Hematopoietic multipotent progenitor cell treated with erythropoietin and hydrocortisone succinate and interleukin-3 and kit ligand, for 17 days (in vitro differentiated cells): ENCODE measurements around the gene GFER.
"Not testable (repeated sequence)": the region's sequence is repeated elsewhere in the genome, so short reads cannot be mapped to it uniquely, and the experiment has no call there.

Experiments used
- DNase-seq: peaks from one replicate; pipeline ENCODE4 v3.0.0-alpha.2; 2015; ENCODE audit warnings: low spot score

The GFER gene

DNA sequence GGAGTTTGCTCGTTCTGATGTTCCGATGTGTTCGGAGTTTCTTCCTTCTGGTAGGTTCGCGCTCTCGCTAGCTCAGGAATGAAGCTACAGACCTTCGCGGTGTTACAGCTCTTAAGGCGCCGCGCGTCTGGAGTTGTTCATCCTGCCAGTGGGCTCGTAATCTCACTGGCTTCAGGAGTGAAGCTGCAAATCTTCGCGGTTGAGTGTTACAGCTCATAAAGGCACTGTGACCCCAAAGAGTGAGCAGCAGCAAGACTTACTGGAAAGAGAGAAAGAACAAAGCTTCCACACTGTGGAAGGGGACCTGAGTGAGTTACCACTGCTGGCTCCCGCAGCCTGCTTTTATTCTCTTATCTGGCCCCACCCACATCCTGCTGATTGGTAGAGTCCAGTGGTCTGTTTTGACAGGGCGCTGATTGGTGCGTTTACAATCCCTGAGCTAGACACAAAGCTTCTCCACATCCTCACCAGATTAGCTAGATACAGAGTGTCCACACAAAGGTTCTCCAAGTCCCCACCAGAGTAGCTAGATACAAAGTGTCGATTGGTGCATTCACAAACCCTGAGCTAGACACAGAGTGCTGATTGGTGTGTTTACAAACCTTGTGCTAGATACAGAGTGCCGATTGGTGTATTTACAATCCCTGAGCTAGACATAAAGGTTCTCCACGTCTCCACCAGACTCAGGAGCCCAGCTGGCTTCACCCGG is 26.4 kb upstream of the GFER start:
- not testable (repeated sequence) for DNase-seq

GRCh38 chr16:1958143-1958491 is 25.9 kb upstream of the GFER start:
- DNase-seq = not testable (repeated sequence)

- no peak for DNase-seq
Observed at GRCh38 chr16:1958715-1959268, 25.2 kb upstream of the GFER start.

DNA sequence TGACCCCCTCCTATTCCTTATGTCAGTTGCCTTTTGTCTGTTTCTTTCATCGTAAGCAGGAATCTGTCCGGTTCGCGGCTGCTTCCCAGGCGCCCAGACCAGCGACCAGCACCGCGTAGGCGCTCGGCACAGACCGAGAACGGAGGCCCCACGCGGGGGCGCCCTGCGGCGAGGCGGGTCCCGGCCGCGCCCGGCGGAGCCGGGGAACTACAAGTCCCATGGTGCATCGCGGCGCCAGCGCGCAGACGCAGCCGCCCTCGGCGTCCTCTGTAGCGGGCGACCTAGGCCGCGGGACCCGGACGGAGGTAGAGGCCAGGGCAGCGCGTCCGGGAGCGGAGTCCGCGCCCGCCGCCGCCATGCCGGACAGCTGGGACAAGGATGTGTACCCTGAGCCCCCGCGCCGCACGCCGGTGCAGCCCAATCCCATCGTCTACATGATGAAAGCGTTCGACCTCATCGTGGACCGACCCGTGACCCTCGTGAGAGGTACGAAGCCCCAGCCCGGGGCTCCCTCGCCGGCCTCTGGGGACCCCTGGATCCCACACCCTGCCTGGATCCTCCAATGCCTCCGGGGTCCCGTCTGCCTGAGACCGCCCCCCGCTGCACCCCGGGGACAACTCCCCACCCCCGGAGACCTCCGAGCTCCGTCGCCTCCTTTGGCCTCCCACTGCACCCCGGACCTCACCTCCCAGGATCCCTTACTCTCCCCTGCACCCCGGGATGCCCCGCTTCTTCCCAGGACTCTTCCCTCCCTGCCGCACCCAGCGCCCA is 24.5 kb upstream of the GFER start, which contains the start of gene NDUFB10:
NDUFB10 (plus strand) TSS at position 270 of the 771 bp plus-strand sequence; CDS start at position 357, 87 bp downstream.
- DNase-seq = peak; percentile 91

DNA sequence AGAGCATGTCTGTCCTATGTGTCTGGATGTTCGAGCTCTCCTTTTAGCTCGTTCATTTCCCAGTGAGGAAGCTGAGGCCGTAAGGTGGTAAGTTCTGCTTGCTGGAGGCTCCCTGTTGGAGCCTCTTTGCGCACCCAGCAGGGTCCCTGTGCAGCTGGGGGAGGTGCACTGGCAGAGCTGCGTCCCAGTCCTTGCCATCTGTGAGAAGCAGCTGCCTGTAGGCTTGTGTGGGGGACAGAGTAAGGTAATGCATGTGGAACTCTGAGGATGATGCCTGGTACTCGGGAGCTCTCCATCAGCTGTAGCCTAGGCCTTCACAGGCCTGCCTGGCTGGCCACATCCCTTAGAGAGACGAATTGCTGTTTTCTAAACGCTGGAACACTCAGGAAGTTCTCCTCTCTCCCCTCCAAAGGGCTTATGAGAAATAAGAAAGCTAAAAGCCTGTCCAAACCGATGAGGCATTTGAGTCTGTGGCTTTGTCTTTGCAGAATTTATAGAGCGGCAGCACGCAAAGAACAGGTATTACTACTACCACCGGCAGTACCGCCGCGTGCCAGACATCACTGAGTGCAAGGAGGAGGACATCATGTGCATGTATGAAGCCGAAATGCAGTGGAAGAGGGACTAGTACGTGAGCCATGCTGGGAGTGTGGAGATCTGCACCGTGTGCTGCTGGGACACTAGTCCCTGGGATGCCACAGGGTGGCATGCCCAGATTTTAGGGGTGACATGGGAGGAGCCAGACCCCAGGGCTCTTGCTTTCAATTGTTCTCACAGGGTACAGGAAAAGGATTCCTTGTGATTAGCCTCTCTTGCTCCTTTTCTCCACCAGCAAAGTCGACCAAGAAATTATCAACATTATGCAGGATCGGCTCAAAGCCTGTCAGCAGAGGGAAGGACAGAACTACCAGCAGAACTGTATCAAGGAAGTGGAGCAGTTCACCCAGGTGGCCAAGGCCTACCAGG is 23.0 kb upstream of the GFER start:
- DNase-seq = no peak

DNA sequence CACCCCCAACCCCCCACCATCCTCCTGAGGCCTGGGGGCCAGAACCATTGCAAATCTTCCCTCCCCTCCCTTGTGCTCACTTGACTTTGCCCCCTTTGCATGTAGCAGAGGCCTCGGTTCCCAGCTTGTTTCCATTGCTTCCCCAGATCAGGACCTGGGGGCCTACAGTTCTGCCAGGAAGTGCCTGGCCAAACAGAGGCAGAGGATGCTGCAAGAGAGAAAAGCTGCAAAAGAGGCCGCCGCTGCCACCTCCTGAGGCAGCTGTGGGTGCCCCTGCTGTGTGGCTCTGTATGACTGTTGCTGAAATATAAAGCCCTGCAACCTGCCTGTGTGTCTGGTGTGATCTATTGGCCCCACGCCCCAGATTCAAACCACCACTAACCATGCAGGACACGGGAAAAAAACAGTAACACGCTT is 22.3 kb upstream of the GFER start:
- DNase-seq = no peak

DNA sequence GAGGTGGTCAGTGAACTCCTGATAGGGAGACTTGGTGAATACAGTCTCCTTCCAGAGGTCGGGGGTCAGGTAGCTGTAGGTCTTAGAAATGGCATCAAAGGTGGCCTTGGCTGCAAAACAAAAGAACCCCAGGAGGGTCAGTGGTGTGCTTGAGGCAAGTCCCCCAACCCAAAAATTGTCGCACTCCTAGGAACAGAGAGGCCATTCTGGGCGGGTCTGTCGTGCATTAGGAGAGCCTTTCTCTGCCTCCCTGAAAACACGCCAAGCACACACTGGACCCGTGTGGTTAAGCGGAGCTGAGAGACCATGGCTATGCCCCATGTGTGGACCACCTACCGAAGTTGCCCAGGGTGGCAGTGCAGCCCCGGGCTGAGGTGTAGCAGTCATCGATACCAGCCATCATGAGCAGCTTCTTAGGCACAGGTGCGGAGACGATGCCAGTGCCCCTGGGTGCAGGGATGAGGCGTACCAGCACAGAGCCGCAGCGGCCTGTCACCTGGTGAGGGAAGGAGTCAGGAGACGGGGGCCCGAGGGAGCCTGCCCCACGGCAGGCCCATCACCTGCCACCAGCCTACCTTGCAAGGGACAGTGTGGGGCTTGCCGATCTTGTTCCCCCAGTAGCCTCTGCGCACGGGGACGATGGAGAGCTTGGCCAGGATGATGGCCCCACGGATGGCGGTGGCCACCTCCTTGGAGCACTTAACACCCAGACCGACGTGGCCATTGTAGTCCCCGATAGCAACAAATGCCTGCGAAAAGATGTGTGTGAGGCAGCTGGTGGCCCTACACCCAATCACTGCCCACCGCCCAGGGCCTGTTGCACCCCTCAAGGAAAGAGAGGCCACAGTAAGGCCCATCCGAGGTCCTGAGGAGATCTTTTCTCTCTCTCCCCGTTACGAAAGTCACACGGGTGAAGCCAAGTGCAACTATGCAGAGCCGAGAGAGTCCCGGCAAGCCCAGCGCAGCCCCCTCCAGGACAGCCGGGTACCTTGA is 21.5 kb upstream of the GFER start:
- not testable (repeated sequence) for DNase-seq

DNA sequence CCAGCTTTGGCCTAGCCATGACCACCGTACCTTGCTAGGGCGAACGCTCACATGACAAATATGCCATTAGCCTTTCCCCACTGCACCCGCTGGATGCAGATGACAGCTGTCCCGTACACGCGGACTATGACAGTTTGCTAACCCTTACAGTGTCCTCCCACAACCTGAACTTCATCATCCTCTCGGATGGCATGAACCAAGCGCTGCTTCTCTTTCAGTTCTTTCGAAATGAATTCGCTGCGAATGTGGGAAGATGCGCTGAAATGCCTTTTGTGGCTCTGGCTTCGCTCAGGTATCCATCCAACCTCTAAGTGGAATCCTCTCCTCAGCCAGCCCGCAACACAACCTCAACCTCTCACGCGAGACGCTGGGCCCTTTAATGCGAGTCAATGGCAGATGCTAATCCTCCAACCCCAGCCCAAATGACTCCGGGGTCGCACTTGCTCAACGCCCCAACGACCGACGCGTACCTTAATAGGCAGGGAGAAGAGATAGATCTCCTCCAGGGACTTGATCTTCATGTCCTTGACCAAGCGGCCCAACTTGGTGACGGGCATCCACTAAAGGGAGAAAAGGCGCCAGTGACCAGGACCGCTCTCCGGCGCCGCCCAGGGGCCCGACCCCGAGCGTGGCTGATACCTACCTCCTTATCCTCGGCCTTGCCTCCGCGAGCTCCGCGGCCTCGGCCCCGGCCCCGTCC is 20.0 kb upstream of the GFER start:
- peak; percentile 71 for DNase-seq

DNA sequence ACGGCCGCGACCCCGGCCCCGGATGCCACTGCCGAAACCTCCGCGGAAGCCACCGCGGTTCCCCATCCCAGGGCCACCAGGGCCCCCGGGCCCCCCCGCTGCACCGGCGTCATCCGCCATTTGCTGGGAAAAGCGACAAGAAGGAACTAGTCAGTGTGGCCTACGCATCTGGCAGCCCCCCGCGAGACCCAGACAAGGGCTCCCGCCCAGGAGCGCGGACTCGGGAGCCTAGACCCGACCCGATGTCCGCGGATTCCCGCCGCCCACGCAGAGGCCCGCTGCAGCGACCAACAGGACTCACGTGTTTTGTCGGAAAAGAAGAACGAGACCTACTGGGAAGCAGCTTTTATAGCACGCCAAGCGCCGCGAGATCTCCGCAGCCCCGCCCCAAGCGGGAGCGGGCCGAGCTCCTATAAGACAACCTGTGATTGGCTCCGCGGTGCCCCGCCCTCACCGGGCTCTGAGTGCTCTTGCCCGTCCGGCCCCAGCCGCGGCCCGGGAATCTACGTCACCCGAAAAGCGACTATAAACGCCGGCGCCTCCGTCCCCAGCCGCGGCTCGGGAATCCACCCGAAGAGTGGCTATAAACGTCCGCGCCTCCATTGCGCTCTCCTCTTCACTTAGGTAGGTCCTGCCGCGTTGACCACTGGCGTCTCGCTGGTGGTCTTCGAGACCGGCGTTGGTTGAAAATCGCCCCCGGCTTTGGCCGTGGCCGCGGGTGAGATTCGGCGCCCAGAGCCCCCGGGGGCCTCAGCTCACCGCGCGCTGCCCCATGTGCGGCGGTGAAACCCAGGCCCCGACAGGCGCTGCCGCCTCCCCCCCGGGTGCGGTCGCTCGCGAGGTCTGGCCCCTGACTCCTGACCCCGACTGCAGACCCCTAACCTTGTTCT is 19.2 kb upstream of the GFER start, which contains the start of gene RPS2:
RPS2 (minus strand) TSS at position 321 of the 890 bp plus-strand sequence; CDS start at position 120, 201 bp downstream.
- DNase-seq = peak; percentile 97

- DNase-seq = no peak
Observed at GRCh38 chr16:1965396-1966001, 18.5 kb upstream of the GFER start.

GRCh38 chr16:1966460-1966859 is 17.5 kb upstream of the GFER start, which contains the start of gene RNF151:
TSS of gene RNF151 (plus strand) at chr16:1966856. CDS start at chr16:1966882, 26 bp downstream.
- DNase-seq = no peak

DNA sequence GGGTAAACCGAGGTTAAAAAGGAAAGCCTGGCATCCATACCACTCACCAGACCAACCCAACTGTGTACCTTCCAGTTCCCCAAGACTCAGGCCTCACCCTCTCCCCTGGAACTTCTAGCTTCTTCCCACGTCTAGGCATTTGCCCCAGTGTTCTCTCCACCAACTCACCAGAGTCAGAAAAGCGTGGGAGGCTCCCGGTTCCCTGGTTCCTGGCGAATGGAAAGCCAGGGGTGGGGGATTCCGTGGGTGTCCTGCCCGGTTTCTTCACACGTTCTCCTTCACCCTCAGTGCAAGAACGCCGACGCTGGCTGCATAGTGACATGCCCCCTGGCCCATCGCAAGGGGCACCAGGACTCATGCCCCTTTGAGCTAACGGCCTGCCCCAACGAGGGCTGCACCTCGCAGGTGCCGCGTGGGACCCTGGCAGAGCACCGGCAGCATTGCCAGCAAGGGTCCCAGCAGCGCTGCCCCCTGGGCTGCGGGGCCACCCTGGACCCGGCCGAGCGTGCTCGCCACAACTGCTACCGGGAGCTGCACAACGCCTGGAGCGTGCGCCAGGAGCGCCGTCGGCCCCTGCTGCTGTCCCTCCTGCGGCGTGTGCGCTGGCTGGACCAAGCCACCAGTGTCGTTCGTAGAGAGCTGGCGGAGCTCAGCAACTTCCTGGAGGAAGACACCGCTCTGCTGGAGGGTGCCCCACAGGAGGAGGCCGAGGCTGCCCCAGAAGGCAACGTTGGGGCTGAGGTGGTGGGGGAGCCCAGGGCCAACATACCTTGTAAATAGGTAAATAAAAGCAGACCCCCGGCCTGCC is 15.6 kb upstream of the GFER start:
- no peak for DNase-seq

DNA sequence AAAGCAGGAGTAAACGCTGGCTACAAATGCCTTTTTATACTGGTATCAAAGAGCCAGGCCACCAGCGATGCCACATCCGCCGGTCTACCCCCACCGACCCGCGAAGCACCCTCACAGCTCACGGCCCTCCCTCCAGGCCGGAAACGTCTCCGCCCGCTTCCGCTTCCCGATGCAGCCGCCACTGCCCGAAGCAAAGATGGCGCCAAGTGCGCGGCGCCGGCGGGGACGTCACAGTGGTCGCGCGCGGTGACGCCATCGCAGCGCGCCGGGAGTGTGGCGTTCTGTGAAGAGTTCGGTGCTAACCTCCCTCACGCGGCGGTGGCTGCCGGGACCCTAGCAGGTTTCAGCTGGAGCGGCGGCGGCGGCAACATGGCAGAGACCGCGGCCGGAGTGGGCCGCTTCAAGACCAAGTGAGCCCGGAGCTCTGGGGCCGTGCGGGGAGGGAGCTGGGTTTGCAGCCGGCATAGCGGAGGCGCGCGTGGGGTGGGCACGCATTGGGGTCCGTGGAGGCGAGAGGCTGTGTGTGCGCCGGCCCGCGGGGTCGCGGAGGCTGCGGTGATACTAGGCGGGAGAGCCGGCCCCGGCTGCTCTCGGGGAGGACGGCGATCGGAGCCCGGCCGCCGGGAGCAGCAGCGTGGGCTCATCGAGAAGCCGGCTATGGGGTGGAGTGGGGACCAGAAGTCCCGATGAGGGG is 12.1 kb upstream of the GFER start, which contains the start of gene TBL3:
TBL3 (plus strand) TSS at position 258 of the 694 bp plus-strand sequence; CDS start at position 370, 112 bp downstream.
- DNase-seq = peak; percentile 95

- DNase-seq = peak; percentile 44
Observed at GRCh38 chr16:1972490-1972877, 11.5 kb upstream of the GFER start.

DNA sequence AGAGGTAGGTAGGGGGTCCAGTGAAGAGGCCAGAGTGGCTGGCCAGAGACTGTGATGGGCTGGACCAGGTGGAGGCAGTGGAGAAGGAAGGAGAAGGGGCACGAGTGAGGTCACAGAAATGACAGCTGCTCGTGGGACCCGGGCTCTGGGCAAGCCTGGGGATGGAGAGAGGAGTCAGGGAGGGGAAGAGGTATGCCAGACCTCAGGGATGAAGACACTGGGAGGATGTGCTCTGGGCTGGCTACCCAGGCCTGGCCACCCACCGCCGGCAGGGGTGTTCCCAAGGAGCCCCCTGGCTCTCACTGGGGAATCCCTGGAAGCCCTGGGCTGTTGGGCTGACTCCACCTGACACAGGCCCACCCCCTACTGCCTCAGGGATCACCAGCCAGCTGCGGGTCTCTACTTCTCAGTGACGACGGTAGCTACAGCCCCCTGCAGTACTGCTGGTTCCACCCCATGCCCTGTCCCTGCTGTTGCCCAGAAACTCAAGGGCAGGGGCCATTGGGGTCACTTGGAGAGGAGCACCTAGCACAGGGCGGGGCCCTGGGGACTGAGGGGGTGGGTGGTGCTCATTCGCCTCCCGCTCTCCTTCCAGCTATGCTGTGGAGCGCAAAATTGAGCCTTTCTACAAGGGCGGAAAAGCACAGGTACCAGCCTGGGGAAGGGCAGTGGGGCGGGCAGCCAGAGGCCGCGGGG is 10.4 kb upstream of the GFER start:
- DNase-seq = no peak
